OCI-LY7 (cell line): ENCODE results near the gene NAA16.
"Not testable (repeated sequence)": the region's sequence is repeated elsewhere in the genome, so short reads cannot be mapped to it uniquely, and the experiment has no call there.

Experiments
- EZH2phosphoT487 ChIP-seq: fragments of 200-600 bp; sonication (generic); IDR thresholded peaks from 2 replicates; pipeline ENCODE4 v1.6.1; 2018; ENCODE audit warnings: low read depth, borderline replicate concordance, mild to moderate bottlenecking, mixed run types, antibody characterized with exemption, low read length, moderate library complexity, mixed read lengths
- TF ChIP-seq, protein P1 (sequence below): fragments of 200-600 bp; sonication (generic); conservative IDR thresholded peaks from 2 replicates; pipeline ENCODE4 v1.5.1; 2014; ENCODE audit warnings: mild to moderate bottlenecking, antibody characterized with exemption, low read length, moderate library complexity, mixed read lengths

DNA sequence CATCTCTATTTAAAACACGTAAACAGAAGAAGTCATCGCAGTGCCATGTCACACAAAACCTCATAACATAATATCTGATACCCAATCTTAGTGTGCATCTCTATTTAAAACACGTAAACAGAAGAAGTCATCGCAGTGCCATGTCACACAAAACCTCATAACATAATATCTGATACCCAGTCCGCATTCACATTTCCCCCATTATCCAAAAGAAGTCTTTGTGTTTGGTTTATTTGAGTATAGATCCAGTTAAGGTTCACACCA lies 45.2 kb downstream of the NAA16 start:
- TF ChIP-seq, protein P1, sequence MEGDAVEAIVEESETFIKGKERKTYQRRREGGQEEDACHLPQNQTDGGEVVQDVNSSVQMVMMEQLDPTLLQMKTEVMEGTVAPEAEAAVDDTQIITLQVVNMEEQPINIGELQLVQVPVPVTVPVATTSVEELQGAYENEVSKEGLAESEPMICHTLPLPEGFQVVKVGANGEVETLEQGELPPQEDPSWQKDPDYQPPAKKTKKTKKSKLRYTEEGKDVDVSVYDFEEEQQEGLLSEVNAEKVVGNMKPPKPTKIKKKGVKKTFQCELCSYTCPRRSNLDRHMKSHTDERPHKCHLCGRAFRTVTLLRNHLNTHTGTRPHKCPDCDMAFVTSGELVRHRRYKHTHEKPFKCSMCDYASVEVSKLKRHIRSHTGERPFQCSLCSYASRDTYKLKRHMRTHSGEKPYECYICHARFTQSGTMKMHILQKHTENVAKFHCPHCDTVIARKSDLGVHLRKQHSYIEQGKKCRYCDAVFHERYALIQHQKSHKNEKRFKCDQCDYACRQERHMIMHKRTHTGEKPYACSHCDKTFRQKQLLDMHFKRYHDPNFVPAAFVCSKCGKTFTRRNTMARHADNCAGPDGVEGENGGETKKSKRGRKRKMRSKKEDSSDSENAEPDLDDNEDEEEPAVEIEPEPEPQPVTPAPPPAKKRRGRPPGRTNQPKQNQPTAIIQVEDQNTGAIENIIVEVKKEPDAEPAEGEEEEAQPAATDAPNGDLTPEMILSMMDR: not testable (repeated sequence)
- TF ChIP-seq EZH2phosphoT487: not testable (repeated sequence)
